Fibroblast of lung (primary cell): ENCODE measurements around the gene CHDH.

Experiments used
- CTCF ChIP-seq, 2 donors: IDR thresholded peaks in 1 of 2; conservative IDR thresholded peaks in 1 of 2; 1 replicate in 1 of 2; 2 replicates in 1 of 2; pipeline ENCODE4 v1.5.1; 2011 to 2012; ENCODE audit warnings: low read length in 2 of 2, control low read depth in 1 of 2, inconsistent platforms in 1 of 2, low read depth in 1 of 2, mild to moderate bottlenecking in 1 of 2
- EZH2 ChIP-seq: IDR thresholded peaks from 2 replicates; pipeline ENCODE4 v1.5.1; 2012; ENCODE audit warnings: low read length, control low read depth, mild to moderate bottlenecking; ENCODE audit errors: missing control alignments

- peak in 1 of 2 donors; percentile 3 for TF ChIP-seq CTCF (conservative IDR thresholded peaks at IDR 0.05 in 1 of 2, IDR thresholded peaks at IDR 0.05 in 1 of 2; ENCODE audit: low read depth in 1 of 2, low read length in 2 of 2)
- TF ChIP-seq EZH2, result no peak
Measured at GRCh38 chr3:53842436-53843194, 3.6 kb downstream of the CHDH start.
